ENCODE results near the gene KIAA1614.

KIAA1614 gene

GRCh38 chr1:180912801-180913565, at the start of gene KIAA1614:
KIAA1614 (plus strand) TSS chr1:180912897; CDS start chr1:180913244, 347 bp downstream.
- no peak for DNase-seq (ENCODE audit: low read depth in 2 of 3, low spot score in 2 of 3)

- no peak for DNase-seq (ENCODE audit: low read depth in 2 of 3, low spot score in 2 of 3)
These were observed 49.4 kb upstream of the KIAA1614 start for GRCh38 chr1:180863158-180863775.

- no peak for DNase-seq (ENCODE audit: low read depth in 2 of 3, low spot score in 2 of 3)
These were observed 30.7 kb upstream of the KIAA1614 start for GRCh38 chr1:180881806-180882509.

- no peak for DNase-seq (ENCODE audit: low read depth in 2 of 3, low spot score in 2 of 3)
These were observed 28.0 kb upstream of the KIAA1614 start for GRCh38 chr1:180884588-180885300.

- no peak for DNase-seq (ENCODE audit: low read depth in 2 of 3, low spot score in 2 of 3)
These were observed 26.4 kb upstream of the KIAA1614 start for GRCh38 chr1:180886338-180886737.

- no peak for DNase-seq (ENCODE audit: low read depth in 2 of 3, low spot score in 2 of 3)
These were observed 24.9 kb upstream of the KIAA1614 start for GRCh38 chr1:180887841-180888240.

GRCh38 chr1:180888870-180889269, 23.8 kb upstream of the KIAA1614 start:
- no peak for DNase-seq (ENCODE audit: low read depth in 2 of 3, low spot score in 2 of 3)

- DNase-seq (ENCODE audit: low read depth in 2 of 3, low spot score in 2 of 3), result no peak
These were observed 23.4 kb upstream of the KIAA1614 start for GRCh38 chr1:180889325-180889724.

GRCh38 chr1:180892272-180892671, 20.4 kb upstream of the KIAA1614 start:
- no peak for DNase-seq (ENCODE audit: low read depth in 2 of 3, low spot score in 2 of 3)

- DNase-seq (ENCODE audit: low read depth in 2 of 3, low spot score in 2 of 3), result no peak
These were observed 20.0 kb upstream of the KIAA1614 start for GRCh38 chr1:180892675-180893074.

GRCh38 chr1:180893614-180894013, 19.1 kb upstream of the KIAA1614 start:
- no peak for DNase-seq (ENCODE audit: low read depth in 2 of 3, low spot score in 2 of 3)

- no peak for DNase-seq (ENCODE audit: low read depth in 2 of 3, low spot score in 2 of 3)
These were observed 16.5 kb upstream of the KIAA1614 start for GRCh38 chr1:180896161-180896560.

- no peak for DNase-seq (ENCODE audit: low read depth in 2 of 3, low spot score in 2 of 3)
These were observed 14.1 kb upstream of the KIAA1614 start for GRCh38 chr1:180898441-180899219.

GRCh38 chr1:180899262-180899661, 13.4 kb upstream of the KIAA1614 start:
- no peak for DNase-seq (ENCODE audit: low read depth in 2 of 3, low spot score in 2 of 3)

GRCh38 chr1:180901076-180901990, 11.4 kb upstream of the KIAA1614 start:
- no peak for DNase-seq (ENCODE audit: low read depth in 2 of 3, low spot score in 2 of 3)

GRCh38 chr1:180902541-180902940, 10.2 kb upstream of the KIAA1614 start:
- DNase-seq (ENCODE audit: low read depth in 2 of 3, low spot score in 2 of 3), result no peak

GRCh38 chr1:180905927-180906326, 6.8 kb upstream of the KIAA1614 start:
- DNase-seq (ENCODE audit: low read depth in 2 of 3, low spot score in 2 of 3), result no peak

- no peak for DNase-seq (ENCODE audit: low read depth in 2 of 3, low spot score in 2 of 3)
These were observed 6.2 kb upstream of the KIAA1614 start for GRCh38 chr1:180906511-180906910.

GRCh38 chr1:180907313-180908055, 5.2 kb upstream of the KIAA1614 start:
- no peak for DNase-seq (ENCODE audit: low read depth in 2 of 3, low spot score in 2 of 3)

All from activated CD8-positive, alpha-beta memory T cell treated with anti-CD3 and anti-CD28 coated beads for 48 hours (primary cell).